K562 (cell line): ENCODE results near the gene DSE. TPM values are rescaled to one million over a fixed set of nuclear protein-coding genes. Genes with fewer than 3 reads are reported as not detected.

Experiments
- ATAC-seq: fragments of 200-7000 bp; cut with Tn5 transposase; 3 replicates; pipeline ENCODE4 v1.9.1; 2020; ENCODE audit warnings: moderate library complexity
- BruUV-seq: library from RNA; stranded (reverse); fragments of 400-500 nt; replicated peaks from 2 replicates; lab custom pipeline; 2021; lab: Mats Ljungman, UMichigan
- CTCF ChIA-PET: fragments of 300-600 bp; formaldehyde crosslinking; extraction: SDS; loops from one replicate; lab custom pipeline; 2021; ENCODE audit warnings: low intra/inter-chr PET ratio; lab: Yijun Ruan, JAX
- POLR2A ChIA-PET: fragments of 300-600, 350-650 bp; sonication (Branson Sonifier 250); formaldehyde crosslinking; extraction: SDS; loops from one replicate; lab custom pipeline; 2021; ENCODE audit warnings: antibody characterized with exemption, inconsistent platforms; lab: Yijun Ruan, JAX
- DNase-seq, 4 experiments: peaks; one replicate each; pipeline versions ENCODE4 v3.0.0 to v3.0.0-alpha.2; 2011 to 2018; ENCODE audit warnings: low spot score in 3 of 4, mixed read lengths in 3 of 4; ENCODE audit errors: extremely low read depth in 1 of 4
- FAIRE-seq: peaks from 2 replicates; lab custom pipeline; 2011; peaks lifted over from hg19 to GRCh38; lab: Jason Lieb, UNC
- H2AFZ ChIP-seq: 2 replicates; pipeline ENCODE4 v1.6.0; 2011; ENCODE audit warnings: low read depth, low read length, control low read depth, inconsistent platforms
- H3K27ac ChIP-seq: fragments of 200-600 bp; 3 replicates; pipeline ENCODE4 v1.8.0; 2011; ENCODE audit warnings: low read depth, mild to moderate bottlenecking, control low read depth, inconsistent platforms, low read length, moderate library complexity, mixed read lengths; ENCODE audit errors: extremely low read depth
- H3K27me3 ChIP-seq, 2 experiments: fragments of 300-600 bp in 1 of 2; 2 replicates in 1 of 2; 3 replicates in 1 of 2; pipeline versions ENCODE4 v1.6.0 to v1.8.0; 2011; ENCODE audit warnings: inconsistent platforms in 2 of 2, low read length in 2 of 2, mild to moderate bottlenecking in 1 of 2, mixed read lengths in 1 of 2, moderate library complexity in 1 of 2; ENCODE audit not compliant: control insufficient read depth in 2 of 2, insufficient read depth in 2 of 2
- H3K36me3 ChIP-seq: fragments of 300-600 bp; 3 replicates; pipeline ENCODE4 v1.8.0; 2011; ENCODE audit warnings: mild to moderate bottlenecking, low read length, inconsistent platforms; ENCODE audit not compliant: control insufficient read depth, insufficient read depth
- H3K4me1 ChIP-seq, 2 experiments: fragments of 200-600 bp in 1 of 2; replicated peaks in 1 of 2; 2 replicates in 1 of 2; 3 replicates in 1 of 2; pipeline versions ENCODE4 v1.5.1 to v1.8.0; 2011; ENCODE audit warnings: inconsistent platforms in 2 of 2, low read length in 2 of 2, mild to moderate bottlenecking in 1 of 2, mixed read lengths in 1 of 2, moderate library complexity in 1 of 2; ENCODE audit not compliant: control insufficient read depth in 2 of 2, insufficient read depth in 2 of 2
- H3K4me2 ChIP-seq: 2 replicates; pipeline ENCODE4 v1.6.1; 2011; ENCODE audit warnings: low read length, control low read depth, inconsistent platforms, mixed read lengths; ENCODE audit not compliant: insufficient read depth
- H3K4me3 ChIP-seq: fragments of 200-600 bp; sonication (generic), shearing (Covaris generic); 2 replicates; pipeline ENCODE4 v1.5.1; 2016; ENCODE audit warnings: control low read depth, inconsistent platforms
- H3K79me2 ChIP-seq: fragments of 200-600 bp; 3 replicates; pipeline ENCODE4 v1.8.0; 2011; ENCODE audit warnings: low read length, inconsistent platforms; ENCODE audit not compliant: control insufficient read depth, insufficient read depth
- H3K9ac ChIP-seq, 2 experiments: 2 replicates each; pipeline versions ENCODE4 v1.6.0 to v1.6.1; 2011; ENCODE audit warnings: low read depth in 2 of 2, low read length in 2 of 2, control low read depth in 1 of 2, inconsistent platforms in 1 of 2, mild to moderate bottlenecking in 1 of 2, mixed read lengths in 1 of 2; ENCODE audit not compliant: insufficient read depth in 1 of 2
- H3K9me1 ChIP-seq: one replicate; pipeline ENCODE4 v1.6.0; 2011; ENCODE audit warnings: inconsistent platforms, mild to moderate bottlenecking, low read length, moderate library complexity; ENCODE audit not compliant: control insufficient read depth, insufficient read depth
- H3K9me3 ChIP-seq: replicated peaks from 2 replicates; pipeline ENCODE4 v1.5.1; 2011; ENCODE audit warnings: low read depth, low read length, inconsistent platforms; ENCODE audit not compliant: control insufficient read depth, insufficient read depth
- H4K20me1 ChIP-seq: replicated peaks from 2 replicates; pipeline ENCODE4 v1.6.1; 2011; ENCODE audit warnings: low read length, inconsistent platforms, mixed read lengths; ENCODE audit not compliant: control insufficient read depth, insufficient read depth
- ESRRB ChIP-seq: fragments of 250-450 bp; sonication (Bioruptor Pico); IDR thresholded peaks from 2 replicates; pipeline ENCODE4 v1.5.0; 2020; ENCODE audit warnings: mild to moderate bottlenecking, moderate library complexity, borderline replicate concordance
- EZH2 ChIP-seq: IDR thresholded peaks from 2 replicates; pipeline ENCODE4 v1.6.1; 2012; ENCODE audit warnings: low read depth, mild to moderate bottlenecking, inconsistent platforms, low read length, borderline replicate concordance
- WGBS: fragments of 100-300 bp; shearing (Covaris generic); methylation state at CpG from one replicate; pipeline ENCODE4 v1.1.6; 2016; ENCODE audit warnings: low coverage, mixed read lengths; ENCODE audit not compliant: insufficient coverage; ENCODE audit errors: missing lambda C conversion rate; 5-methylcytosine and 5-hydroxymethylcytosine counted together
- in situ Hi-C: fragments of 300-500 bp; cut with MboI; formaldehyde crosslinking; loops from 4 replicates; pipeline ENCODE4 v1.15.0; 2018; ENCODE audit warnings: inconsistent platforms, mixed read lengths
- intact Hi-C: fragments of 100-400 bp; cut with micrococcal nuclease; formaldehyde crosslinking; loops from 2 replicates; pipeline ENCODE4 v1.14.2; 2022
- polyA plus RNA-seq, 8 experiments: library from polyadenylated mRNA; depleted of rRNA in 4 of 8; stranded (reverse) in 5 of 8; unstranded in 3 of 8; fragments of >200 nt; fragmentation: Nextera tagmentation in 2 of 8; fragmentation: Illumina TruSeq in 1 of 8; extraction: Ambion mirVana in 2 of 8; extraction: Trizol in 1 of 8; gene quantifications; 2 replicates each; pipeline versions ENCODE4 v1.2.1 to v1.2.3, GENCODE V29; 2011 to 2014; ENCODE audit warnings: inconsistent platforms in 1 of 8, missing spikeins in 1 of 8
- total RNA-seq, 7 experiments: library from RNA; depleted of rRNA in 6 of 7; stranded (reverse); fragments of >200 nt in 6 of 7; fragmentation: Illumina TruSeq in 2 of 7; extraction: Trizol in 2 of 7; gene quantifications; 2 replicates each; pipeline versions ENCODE4 v1.2.1 to v1.2.3, GENCODE V29; 2011 to 2021; ENCODE audit warnings: low replicate concordance in 1 of 7
- TF ChIP-seq, protein P1 (sequence below): fragments of 450-650 bp; IDR thresholded peaks from 2 replicates; pipeline ENCODE4 v1.6.1; 2016; ENCODE audit warnings: mild to moderate bottlenecking, moderate library complexity

Gene DSE
- total and polyA plus RNA-seq, 9 of the 15 experiments (the other 6 are each of a cell fraction or from before 2014, with no cell fraction given), result 0.49 to 1.7 (median 0.79) TPM

GRCh38 chr6:116472706-116473105, 102.0 kb downstream of the DSE start:
- POLR2A ChIA-PET, result no interaction called here
- FAIRE-seq (no peak), DNase-seq (no peak), ATAC-seq (no peak)
- H3K27ac ChIP-seq, result no peak overlapping the region
- H3K27me3 ChIP-seq, result no peaks in the 10 kb centered on the region
- H3K4me1 ChIP-seq, result peaks cover 0 to 5% of the 10 kb centered on the region in 2 experiments; a peak in 3 of 5 replicates
- H3K9me1 ChIP-seq, result no peaks in the 10 kb centered on the region
- no peaks in the 10 kb centered on the region for H3K36me3 ChIP-seq
- in situ Hi-C loops (no loop called here), intact Hi-C loops (no loop called here)
- H3K4me2 ChIP-seq, result no peak overlapping the region
- H4K20me1 ChIP-seq, result no peaks in the 10 kb centered on the region
- no TSS peak for BruUV-seq
- no peaks in the 10 kb centered on the region for H3K79me2 ChIP-seq
- no peak overlapping the region for H3K9ac ChIP-seq
- TF ChIP-seq, protein P1, sequence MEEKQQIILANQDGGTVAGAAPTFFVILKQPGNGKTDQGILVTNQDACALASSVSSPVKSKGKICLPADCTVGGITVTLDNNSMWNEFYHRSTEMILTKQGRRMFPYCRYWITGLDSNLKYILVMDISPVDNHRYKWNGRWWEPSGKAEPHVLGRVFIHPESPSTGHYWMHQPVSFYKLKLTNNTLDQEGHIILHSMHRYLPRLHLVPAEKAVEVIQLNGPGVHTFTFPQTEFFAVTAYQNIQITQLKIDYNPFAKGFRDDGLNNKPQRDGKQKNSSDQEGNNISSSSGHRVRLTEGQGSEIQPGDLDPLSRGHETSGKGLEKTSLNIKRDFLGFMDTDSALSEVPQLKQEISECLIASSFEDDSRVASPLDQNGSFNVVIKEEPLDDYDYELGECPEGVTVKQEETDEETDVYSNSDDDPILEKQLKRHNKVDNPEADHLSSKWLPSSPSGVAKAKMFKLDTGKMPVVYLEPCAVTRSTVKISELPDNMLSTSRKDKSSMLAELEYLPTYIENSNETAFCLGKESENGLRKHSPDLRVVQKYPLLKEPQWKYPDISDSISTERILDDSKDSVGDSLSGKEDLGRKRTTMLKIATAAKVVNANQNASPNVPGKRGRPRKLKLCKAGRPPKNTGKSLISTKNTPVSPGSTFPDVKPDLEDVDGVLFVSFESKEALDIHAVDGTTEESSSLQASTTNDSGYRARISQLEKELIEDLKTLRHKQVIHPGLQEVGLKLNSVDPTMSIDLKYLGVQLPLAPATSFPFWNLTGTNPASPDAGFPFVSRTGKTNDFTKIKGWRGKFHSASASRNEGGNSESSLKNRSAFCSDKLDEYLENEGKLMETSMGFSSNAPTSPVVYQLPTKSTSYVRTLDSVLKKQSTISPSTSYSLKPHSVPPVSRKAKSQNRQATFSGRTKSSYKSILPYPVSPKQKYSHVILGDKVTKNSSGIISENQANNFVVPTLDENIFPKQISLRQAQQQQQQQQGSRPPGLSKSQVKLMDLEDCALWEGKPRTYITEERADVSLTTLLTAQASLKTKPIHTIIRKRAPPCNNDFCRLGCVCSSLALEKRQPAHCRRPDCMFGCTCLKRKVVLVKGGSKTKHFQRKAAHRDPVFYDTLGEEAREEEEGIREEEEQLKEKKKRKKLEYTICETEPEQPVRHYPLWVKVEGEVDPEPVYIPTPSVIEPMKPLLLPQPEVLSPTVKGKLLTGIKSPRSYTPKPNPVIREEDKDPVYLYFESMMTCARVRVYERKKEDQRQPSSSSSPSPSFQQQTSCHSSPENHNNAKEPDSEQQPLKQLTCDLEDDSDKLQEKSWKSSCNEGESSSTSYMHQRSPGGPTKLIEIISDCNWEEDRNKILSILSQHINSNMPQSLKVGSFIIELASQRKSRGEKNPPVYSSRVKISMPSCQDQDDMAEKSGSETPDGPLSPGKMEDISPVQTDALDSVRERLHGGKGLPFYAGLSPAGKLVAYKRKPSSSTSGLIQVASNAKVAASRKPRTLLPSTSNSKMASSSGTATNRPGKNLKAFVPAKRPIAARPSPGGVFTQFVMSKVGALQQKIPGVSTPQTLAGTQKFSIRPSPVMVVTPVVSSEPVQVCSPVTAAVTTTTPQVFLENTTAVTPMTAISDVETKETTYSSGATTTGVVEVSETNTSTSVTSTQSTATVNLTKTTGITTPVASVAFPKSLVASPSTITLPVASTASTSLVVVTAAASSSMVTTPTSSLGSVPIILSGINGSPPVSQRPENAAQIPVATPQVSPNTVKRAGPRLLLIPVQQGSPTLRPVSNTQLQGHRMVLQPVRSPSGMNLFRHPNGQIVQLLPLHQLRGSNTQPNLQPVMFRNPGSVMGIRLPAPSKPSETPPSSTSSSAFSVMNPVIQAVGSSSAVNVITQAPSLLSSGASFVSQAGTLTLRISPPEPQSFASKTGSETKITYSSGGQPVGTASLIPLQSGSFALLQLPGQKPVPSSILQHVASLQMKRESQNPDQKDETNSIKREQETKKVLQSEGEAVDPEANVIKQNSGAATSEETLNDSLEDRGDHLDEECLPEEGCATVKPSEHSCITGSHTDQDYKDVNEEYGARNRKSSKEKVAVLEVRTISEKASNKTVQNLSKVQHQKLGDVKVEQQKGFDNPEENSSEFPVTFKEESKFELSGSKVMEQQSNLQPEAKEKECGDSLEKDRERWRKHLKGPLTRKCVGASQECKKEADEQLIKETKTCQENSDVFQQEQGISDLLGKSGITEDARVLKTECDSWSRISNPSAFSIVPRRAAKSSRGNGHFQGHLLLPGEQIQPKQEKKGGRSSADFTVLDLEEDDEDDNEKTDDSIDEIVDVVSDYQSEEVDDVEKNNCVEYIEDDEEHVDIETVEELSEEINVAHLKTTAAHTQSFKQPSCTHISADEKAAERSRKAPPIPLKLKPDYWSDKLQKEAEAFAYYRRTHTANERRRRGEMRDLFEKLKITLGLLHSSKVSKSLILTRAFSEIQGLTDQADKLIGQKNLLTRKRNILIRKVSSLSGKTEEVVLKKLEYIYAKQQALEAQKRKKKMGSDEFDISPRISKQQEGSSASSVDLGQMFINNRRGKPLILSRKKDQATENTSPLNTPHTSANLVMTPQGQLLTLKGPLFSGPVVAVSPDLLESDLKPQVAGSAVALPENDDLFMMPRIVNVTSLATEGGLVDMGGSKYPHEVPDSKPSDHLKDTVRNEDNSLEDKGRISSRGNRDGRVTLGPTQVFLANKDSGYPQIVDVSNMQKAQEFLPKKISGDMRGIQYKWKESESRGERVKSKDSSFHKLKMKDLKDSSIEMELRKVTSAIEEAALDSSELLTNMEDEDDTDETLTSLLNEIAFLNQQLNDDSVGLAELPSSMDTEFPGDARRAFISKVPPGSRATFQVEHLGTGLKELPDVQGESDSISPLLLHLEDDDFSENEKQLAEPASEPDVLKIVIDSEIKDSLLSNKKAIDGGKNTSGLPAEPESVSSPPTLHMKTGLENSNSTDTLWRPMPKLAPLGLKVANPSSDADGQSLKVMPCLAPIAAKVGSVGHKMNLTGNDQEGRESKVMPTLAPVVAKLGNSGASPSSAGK, result no peak
- TF ChIP-seq EZH2 (no peak), ESRRB (no peak)
- H2AFZ ChIP-seq, result no peak overlapping the region
- no peak overlapping the region for H3K4me3 ChIP-seq
- WGBS, result 14% methylated on average over 3 of the region's 3 CpGs
- CTCF ChIA-PET, result no interaction called here
- no peaks in the 10 kb centered on the region; the same call in 1 of the 2 replicates for H3K9me3 ChIP-seq
